Urothelium cell line (cell line): ENCODE data around the gene C5AR1.
"Not testable (repeated sequence)": the region's sequence is repeated elsewhere in the genome, so short reads cannot be mapped to it uniquely, and the experiment has no call there.

Experiments
- DNase-seq: peaks from one replicate; pipeline ENCODE4 v3.0.0; 2011; ENCODE audit warnings: low spot score, mixed read lengths
- FAIRE-seq: peaks from 2 replicates; lab custom pipeline; 2011; peaks lifted over from hg19 to GRCh38; lab: Jason Lieb, UNC

C5AR1 gene

DNA sequence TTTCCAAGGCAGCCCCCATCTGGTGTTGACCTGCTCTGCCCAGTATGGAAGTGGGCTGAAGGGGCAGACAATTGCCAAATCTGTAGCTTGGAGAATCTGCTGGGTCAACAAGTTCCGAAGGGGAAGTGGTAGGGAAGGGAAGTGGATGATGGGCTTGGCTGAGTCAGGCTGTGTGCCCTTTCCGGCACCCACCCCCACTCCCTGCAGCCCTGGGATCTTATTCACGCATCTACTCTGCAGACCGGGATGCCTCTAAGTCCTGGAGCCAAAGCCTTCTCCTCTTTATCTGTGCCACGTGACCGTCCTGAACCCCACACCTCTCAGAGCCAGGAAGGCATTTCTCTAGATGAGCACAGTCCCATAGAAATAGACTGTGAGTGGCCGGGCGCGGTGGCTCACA is 14.8 kb downstream of the C5AR1 start:
- FAIRE-seq (no peak), DNase-seq (no peak)

DNA sequence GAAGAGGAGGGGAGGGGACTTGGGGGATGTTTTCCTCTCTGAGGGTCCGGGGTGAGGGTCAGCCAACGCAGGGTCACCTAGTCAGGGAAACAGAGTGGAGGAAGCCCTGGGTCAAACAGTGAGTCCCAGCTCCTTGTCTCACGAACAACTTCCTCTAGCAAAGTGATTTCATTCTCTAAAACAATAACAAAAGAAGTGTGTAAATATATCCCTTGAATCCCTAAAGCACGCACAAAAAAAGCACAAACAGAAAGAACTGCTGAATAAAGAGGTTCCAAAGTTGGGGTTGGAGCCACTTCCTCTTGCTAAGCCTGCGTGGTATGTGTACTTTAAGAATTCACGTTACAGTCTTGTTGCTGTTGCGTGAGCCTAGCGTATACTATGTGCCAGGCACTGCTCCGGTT is 20.8 kb downstream of the C5AR1 start:
- DNase-seq (no peak), FAIRE-seq (no peak)

DNA sequence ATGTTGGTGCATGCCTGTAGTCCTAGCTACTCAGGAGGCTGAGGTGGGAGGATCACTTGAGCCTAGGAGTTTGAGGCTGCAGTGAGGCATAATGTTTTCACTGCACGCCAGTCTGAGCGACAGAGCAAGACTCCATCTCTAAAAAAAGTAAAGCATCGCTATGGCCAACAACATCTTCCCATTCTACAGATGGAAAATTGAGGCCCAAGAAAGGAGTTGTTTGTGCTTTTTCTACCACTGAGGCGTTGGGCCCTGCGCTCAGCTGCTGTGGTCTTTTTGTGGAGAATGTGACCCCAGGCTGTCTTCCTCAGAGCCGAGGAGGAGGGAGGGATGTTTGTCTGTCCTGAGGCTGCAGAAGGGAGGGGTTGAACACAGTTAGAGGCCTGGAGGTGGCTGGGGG is 21.8 kb downstream of the C5AR1 start:
- DNase-seq (no peak), FAIRE-seq (no peak)

DNA sequence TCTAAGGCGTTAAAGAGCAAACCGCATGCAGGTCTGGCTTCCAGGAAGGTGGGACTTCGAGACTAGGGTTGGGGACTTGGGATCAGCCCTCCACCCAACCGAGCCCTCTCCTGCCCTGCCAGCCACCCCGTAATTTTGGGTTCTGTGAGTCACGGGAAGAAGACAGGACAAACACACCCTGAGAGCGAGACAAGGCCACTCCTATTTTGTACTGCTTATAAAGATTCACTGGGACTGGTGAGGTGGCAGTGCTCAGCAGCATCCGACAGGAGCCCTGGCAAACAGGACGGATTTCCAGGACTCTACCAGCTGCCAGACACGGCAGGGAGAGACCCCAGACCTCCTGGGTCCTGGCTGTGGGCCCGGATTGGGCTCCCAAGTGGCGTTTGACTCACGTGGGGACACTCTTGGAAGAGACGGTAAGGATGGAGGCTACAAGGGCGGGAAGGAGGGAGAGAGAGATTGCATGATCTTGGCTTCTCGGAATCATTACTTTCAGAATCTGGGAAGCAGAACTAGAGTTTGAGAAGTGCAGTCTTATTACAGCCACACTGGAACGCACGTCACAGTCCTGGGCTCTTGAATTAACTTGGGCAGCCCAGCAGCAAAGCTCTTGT is 22.4 kb downstream of the C5AR1 start, which contains the start of gene C5AR2:
TSS of gene C5AR2 (plus strand) at position 245 of the 617 bp plus-strand sequence. CDS start 8,625 bp downstream, outside the sequence.
- no peak for DNase-seq
- FAIRE-seq, result no peak

DNA sequence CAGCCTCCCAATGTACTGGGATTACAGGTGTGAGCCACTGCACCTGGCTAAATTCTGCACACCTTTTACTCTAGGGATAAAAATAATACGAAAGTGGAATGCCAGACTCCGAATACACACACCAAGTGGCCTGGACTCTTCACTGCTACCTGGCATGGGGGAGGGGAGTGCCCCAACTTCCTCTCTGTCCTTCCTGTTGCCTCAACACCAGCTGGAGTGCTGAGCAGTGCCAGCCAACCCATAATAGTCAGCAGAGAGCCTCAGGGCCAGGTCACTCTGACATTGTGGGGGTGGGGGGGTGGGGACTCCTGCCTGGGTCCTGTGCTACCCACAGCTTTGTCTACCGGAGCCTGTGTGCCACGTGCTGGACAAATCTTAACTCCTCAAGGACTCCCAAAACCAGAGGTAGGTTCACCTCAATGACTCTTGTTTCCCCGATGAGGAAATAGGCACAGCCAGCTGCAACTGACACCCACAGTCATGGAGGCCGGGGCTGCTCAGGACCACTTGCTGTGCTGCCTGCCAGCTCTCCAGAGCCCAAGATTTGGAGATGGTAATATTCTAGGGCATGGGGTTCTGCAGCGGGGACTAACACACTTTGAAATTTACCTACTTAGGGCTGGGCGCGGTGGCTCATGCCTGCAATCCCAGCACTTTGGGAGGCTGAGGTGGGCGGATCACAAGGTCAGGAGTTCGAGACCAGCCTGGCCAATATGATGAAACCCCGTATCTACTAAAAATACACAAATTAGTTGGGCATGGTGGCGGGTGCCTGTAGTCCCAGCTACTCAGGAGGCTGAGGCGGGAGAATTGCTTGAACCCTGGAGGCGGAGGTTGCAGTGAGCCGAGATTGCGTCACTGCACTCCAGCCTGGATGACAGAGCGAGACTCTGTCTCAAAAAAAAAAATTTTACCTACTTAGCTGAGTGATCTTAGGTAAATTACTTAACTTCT is 27.4 kb downstream of the C5AR1 start:
- peak; percentile 46 for DNase-seq
- FAIRE-seq, result not testable (repeated sequence)

DNA sequence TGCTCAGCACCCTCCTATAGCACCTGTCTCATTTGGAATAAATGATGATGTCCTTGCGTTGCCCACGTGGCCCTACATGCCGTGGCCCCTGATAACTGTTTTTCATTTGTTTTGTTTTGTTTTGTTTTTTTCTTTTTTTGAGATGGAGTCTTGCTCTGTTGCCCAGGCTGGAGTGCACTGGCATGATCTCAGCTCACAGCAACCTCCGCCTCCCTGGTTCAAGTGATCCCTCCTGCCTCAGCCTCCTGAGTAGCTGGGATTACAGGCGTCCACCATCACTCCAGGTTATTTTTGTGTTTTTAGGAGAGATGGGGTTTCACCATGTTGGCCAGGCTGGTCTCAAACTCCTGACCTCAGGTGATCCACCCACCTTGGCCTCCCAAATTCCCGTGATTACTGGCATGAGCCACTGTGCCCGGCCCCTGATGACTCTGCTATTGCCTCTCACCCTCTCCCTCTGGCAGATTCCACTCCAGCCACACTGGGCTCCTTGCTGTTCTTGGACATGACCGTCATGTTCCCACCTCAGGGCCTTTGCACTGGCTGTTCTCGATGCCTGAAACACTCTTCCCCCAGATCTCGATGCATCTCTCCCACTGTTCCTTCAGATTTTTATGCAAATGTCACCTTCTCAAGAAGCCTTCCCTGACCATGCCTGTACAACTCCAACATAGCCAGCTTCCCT is 29.7 kb downstream of the C5AR1 start:
- FAIRE-seq (no peak), DNase-seq (no peak)

DNA sequence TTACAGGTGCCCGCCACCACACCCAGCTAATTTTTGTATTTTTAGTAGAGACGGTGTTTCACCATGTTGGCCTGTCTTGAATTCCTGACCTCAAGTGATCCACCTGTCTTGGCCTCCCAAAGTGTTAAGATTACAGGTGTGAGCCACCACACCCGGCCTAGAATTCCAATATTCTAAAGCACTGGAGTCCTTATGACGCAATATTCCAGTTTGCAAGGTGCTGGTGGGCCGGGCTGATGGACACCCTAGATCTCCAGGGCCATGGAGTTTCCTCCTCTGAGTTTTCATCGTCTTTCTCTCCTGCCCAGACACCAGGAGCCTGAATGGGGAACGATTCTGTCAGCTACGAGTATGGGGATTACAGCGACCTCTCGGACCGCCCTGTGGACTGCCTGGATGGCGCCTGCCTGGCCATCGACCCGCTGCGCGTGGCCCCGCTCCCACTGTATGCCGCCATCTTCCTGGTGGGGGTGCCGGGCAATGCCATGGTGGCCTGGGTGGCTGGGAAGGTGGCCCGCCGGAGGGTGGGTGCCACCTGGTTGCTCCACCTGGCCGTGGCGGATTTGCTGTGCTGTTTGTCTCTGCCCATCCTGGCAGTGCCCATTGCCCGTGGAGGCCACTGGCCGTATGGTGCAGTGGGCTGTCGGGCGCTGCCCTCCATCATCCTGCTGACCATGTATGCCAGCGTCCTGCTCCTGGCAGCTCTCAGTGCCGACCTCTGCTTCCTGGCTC is 31.0 kb downstream of the C5AR1 start:
- FAIRE-seq (no peak), DNase-seq (no peak)

DNA sequence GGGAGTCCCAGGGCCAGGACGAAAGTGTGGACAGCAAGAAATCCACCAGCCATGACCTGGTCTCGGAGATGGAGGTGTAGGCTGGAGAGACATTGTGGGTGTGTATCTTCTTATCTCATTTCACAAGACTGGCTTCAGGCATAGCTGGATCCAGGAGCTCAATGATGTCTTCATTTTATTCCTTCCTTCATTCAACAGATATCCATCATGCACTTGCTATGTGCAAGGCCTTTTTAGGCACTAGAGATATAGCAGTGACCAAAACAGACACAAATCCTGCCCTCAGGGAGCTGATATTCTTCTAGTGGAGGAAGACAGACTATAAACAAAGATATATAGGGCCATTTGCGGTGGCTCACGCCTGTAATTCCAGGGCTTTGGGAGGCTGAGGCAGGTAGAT is 32.1 kb downstream of the C5AR1 start:
- FAIRE-seq (no peak), DNase-seq (no peak)

DNA sequence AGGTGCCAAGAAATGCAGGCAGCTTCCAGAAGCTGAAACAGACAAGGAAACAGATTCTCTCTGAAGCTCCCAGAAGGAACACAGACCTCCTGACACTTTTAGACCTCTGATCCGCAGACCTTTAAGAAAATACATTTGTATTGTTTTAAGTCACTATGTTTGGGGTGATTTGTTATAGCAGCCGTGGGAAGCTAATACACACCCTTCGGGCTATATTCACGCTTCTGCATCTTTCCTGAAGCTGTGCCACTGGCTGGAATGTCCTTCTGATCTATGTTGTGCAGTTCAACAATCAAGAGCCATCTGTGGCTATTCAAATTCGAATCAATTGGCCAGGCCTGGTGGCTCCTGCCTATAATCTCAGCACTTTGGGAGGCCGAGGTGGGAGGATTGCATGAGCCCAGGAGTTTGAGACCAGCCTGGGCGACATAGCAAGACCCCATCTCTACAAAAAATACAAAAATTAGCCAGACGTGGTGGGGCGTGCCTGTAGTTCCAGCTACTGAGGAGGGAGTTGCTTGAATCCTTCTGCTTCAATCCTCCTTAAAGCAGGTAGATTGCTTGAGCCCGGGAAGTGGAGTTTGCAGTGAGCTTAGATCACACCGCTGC is 33.6 kb downstream of the C5AR1 start:
- DNase-seq, result no peak
- FAIRE-seq, result no peak

DNA sequence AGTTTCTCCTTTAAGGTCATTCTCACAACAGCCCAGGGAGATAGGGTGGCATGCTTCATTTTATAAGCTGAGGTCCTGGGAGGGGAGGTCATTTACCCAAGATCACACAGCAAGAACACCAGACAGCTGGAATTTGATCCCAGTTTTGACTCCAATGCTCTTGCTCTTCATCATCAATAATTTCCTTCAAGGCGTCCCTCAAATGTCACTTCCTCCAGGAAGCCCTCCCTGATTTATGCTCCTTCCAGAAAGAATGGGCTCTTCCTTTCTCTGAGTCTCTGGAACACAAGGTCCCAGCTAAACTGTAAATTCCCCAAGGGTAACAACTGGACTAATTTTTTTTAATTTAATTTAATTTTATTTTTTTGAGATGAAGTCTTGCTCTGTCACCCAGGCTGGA is 34.8 kb downstream of the C5AR1 start:
- DNase-seq (no peak), FAIRE-seq (no peak)

DNA sequence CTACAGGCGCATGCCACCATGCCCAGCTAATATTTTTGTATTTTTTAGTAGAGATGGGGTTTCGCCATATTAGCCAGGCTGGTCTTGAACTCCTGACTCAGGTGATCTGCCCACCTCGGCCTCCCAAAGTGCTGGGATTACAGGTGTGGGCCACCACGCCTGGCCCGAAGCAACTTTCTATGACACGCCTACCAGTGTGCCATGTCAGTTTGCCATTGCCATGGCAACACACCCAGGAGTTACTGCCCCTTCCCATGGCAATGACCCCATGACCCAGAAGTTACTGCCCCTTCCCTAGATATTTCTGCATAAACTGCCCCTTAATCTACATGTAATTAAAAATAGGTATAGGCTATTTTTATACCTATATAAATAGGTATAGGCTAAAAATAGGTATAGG is 36.4 kb downstream of the C5AR1 start:
- FAIRE-seq, result not testable (repeated sequence)

DNA sequence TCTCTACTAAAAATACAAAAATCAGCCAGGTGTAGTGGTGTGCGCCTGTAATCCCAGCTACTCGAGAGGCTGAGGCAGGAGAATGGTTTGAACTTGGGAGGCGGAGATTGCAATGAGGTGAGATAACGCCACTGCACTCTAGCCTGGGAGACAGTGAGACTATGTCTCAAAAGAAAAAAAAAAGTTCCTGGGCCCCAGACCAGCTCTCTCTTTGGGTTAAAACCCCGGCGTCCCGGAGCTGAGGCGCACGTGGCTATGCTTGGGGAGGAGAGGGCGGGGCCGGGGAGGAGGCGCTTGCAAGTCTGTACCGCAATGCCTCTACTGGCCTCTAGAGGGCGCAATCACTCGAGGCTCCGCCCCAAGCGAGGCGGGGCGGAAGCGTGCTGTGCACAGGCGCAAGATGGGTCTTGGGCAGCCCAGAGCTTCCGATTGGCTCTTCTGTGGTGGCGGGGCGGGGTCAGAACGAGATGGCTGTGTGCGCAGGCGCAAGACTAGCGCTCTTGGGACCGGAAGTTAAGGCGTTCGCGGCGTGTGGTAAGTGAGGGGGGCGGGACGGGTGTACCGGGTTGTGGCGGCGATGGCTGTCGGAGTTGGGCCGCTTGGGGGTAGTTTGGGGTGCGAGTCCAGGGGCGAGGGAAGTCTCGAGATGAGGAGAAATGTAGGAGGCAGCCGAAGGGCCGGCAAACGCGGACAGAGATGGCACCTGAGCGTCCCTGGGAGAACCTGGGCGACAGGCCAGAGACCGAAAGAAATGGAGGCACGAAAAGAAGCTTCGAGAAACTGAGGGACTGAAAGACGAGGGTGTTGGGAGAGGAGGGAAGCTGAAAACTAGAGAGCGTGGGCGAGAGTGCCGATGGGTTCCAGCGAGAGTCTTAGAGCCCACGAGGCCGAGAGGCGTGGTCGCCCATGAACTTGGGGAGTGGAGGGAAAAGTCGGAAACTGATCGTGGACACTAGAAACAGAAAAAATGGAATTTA is 39.4 kb downstream of the C5AR1 start, which contains the start of gene DHX34:
TSS of gene DHX34 (plus strand) at position 497 of the 977 bp plus-strand sequence. CDS start 3,716 bp downstream, outside the sequence.
- peak; percentile 94 for FAIRE-seq

More for the DNA sequence above, 36.4 kb downstream of the C5AR1 start:
- not testable (repeated sequence) for DNase-seq

DNA sequence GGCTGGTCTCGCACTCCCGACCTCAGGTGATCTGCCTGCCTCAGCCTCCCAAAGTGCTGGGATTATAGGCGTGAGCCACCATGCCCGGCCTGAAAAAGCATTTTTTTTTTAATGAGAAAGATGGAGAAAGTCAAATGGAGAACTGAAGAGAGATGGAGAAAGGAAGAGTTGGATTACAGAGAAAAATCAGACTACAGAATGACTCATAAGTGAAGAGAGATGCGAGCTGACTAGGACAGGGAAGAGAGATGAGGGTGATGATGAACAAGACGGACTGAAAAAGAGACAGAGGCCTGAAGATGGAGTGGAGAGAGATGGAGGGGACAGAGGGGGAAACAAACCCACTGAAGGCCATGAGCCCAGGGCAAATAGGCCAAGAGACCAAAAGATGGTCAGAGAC is 41.0 kb downstream of the C5AR1 start:
- DNase-seq (no peak), FAIRE-seq (no peak)

More for the DNA sequence above, 39.4 kb downstream of the C5AR1 start, which contains the start of gene DHX34:
- DNase-seq, result peak; percentile 100

DNA sequence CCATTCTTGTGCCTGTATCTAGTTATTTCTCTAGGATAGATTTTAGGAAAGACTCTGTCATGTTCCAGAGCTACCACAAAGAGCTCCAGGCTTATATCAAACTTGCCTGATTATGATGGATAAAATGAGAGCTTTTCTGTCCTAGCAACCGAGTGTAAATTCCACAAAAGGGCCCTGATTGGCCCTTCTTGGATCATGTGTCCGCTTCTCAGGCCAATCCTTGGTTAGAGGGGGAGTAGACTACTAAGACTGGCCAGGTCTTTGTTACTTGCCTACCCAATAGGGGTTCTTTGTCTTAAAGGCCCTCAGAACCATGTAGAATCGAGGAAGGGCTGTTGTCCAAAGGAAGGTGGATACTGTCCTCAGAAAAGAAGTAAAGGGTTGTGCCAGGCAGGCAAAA is 41.9 kb downstream of the C5AR1 start:
- no peak for DNase-seq
- FAIRE-seq, result no peak

DNA sequence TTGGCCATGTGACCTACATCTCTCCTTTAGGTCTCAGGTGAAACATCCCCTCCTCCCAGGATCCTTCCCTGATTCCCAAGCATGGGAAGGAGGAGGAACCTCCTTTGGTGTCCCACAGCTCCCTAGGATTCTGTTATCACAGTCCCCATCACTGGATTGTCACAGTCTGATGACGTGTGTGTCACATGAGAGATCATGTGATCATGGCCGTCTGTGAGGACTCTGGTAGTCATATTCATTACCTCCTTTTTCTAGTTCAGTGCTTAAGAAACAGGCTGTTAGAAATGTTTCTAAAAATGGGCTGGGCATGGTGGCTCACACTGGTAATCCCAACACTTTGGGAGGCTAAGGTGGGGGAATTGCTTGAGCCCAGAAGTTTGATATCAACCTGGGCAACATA is 42.4 kb downstream of the C5AR1 start:
- no peak for DNase-seq
- no peak for FAIRE-seq

DNA sequence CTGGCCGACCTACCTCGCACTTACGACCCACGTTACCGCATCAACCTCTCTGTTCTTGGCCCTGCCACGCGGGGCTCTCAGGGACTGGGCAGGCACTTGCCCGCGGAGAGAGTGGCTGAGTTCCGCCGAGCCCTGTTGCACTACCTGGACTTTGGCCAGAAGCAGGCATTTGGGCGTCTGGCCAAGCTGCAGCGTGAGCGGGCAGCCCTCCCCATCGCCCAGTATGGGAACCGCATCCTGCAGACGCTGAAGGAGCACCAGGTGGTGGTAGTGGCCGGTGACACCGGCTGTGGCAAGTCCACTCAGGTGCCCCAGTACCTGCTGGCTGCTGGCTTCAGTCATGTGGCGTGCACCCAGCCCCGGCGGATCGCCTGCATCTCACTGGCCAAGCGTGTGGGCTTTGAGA is 43.6 kb downstream of the C5AR1 start:
- FAIRE-seq, result no peak
- DNase-seq, result no peak

DNA sequence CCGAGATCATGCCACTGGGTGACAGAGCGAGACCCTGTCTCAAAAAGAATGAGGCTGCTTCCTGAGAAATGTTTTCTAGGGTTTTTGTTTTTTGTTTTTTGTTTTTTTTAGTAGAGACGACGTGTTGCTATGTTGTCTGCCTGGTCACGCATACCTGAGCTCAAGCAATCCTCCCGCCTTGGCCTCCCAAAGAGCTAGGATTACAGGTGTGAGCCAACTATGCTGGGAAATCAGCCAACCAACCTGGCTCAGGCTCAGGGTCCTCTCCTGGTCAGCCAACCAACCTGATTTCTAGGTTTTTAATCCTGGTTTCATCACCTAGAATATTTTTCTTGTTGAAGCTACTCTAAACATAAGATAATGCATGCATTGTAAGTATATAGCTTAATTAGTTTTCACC is 47.2 kb downstream of the C5AR1 start:
- DNase-seq, result no peak
- no peak for FAIRE-seq

DNA sequence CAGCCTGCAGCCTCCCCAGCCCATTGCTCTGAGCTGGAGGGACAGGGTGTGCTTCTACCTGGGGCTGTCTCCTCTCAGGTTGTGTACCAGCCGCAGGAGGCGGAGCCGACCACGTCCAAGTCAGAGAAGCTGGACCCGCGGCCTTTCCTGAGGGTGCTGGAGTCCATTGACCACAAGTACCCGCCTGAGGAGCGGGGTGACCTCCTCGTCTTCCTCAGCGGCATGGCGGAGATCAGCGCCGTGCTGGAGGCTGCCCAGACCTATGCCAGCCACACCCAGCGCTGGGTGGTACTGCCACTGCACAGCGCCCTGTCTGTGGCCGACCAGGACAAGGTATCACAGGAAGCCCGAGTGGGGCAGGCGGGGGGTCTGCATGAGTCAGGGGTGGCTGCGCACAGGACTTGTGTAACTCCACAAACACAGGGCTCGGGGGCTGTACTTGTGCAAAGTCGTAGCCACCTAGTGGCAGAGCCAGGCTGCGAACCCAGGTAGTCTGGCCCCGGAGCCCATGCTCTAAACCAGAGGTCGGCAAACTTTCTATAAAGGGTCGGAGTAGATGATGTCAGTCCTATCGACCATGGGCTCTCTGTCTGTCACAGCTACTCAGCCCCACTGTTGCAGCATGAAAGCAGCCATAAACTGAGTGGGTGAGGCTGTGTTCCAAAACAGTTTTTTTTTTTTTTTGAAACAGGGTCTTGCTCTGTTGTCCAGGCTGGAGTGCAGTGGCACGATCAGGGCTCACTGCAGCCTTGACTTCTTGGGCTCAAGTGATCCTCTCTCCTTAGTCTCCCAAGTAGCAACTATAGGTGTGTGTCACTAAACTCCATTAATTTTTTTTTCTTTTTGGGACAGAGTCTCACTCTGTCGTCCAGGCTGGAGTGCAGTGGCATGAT is 48.4 kb downstream of the C5AR1 start:
- FAIRE-seq (no peak), DNase-seq (no peak)
